CD1c-positive myeloid dendritic cell (primary cell): ENCODE measurements around the gene CBLB.

Experiments used
- DNase-seq: peaks from one replicate; pipeline ENCODE4 v3.0.0-alpha.2; 2016; ENCODE audit errors: extremely low spot score

CBLB gene

DNA sequence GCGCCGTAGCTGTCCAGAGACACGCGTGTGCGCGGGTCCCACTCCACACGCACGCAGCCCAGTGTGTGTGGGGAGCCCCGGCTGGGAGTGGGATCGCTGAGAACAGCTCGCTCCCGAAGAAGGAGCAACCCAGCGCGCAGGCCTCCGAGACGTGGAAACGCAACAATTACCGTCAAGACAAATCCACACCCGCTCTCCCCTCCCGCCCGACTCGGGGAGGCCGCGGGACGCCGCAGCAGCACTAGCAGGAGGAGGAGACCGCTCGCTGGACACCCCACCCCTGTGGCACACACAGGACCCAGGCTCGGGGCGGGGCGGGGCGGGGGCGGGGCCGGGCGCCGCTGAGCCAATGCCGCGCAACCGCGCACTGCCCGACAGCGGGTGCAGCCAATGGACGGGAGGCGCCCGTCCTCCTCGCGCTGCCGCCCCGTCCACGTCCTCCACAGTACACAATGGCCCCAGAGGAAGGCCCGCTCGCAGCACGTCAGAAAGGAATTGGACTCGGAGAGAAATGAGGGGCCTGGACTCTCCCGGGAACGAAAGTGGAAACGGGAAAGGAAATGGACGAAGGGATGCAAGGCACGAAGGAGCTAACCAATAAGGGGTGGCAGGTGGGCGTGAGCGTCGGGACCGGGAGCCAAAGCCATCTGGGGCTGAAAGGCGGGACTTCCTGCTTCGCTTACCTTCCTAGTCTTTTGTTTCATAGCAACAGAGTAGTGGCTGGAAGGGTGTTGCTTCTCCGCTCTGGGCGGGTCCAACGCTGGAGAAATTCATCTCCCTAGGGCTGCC is at the start of gene CBLB:
Gene CBLB, minus strand, starts transcription at position 271 of the 789 bp plus-strand sequence. CDS start 1,435 bp downstream, outside the sequence.
- peak; percentile 92 for DNase-seq

DNA sequence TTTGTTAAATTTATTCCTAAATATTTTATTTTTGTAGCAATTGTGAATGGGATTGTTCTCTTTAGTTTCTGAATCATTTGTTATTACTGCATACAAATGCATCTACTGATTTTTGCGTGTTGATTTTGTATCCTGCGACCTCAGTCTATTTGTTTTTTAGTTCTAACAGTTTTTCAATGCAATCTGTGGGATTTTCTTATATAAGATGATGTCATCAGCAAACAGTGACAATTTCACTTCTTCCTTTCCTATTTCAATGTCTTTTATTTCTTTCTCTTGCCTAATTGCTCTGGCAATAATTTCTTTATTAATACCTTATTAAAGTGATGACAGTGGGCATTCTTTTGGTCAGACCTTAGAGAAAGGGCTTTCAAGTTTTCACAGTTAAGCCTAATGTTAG is 48.0 kb upstream of the CBLB start:
- DNase-seq, result no peak

DNA sequence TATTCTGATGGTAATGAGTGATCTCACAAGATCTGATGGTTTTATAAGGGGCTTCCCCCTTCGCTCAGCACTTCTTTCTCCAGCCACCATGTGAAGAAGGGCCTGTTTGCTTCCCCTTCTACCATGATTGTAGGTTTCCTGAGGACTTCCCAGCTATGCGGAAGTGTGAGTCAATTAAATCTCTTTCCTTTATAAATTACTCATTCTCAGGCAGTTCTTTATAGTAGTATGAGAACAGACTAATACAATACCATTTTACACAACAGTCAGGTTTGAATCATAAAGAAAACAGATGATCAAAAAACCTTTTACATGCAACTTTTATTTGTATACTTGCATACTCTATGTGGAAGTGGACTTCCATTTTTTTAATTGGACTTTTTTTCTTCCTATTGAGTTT is 46.7 kb upstream of the CBLB start:
- no peak for DNase-seq

DNA sequence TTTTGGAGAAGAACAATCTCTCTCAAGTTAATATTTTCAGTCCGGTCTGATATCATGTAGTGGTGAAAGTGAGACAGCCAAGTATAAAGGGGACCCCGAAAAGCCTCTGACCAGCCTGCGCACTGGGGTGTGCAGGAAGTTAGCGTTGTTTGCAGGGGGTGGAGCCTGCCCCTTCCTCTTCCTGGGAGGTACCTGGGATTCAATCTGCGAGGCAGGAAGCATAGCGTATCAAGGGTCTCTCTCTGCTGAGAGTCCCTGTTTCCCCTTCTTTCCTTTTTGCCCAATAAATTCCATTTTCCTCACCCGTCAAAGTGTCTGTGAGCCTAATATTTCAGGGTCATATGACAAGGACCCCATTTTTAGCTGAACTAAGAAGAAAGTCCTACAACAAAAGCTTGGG is 44.8 kb upstream of the CBLB start:
- DNase-seq, result no peak

DNA sequence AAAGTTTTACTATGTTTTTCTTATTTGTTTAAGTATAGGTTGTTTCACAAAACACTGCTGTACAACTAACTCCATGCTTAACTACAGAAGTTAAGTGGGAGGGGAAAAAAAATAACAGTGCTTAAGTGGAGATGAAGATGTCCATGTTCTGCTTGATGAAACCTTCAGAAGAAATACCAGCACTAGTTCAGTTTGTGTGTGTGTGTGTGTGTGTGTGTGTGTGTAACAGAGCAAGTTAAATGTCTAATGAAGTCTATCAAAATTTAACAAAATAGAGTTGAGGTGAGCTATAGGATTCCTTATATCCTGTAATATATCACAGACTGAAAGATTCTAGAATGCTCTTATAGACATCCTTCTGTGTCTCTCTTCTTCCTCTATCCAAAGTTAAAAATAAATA is 44.1 kb upstream of the CBLB start:
- no peak for DNase-seq

DNA sequence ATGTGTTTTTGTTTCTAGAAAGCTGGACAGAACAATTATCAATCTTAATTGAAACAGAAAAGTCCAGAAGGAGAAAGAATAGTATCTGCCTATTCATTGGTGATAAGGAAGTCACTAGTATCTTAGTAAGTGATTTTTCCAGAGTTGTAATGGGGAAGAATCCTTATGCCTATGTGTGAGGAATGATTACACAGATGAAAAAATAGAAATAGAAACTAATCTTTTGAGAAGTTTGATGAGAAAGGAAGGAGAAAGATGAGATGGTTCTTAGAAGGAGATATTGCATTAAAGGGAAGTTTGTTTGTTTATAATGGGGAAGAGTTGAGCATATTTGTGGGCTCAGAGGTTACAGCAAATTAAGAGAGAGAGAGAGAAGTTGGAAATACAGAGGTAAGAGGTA is 42.7 kb upstream of the CBLB start:
- peak; percentile 2 for DNase-seq

DNA sequence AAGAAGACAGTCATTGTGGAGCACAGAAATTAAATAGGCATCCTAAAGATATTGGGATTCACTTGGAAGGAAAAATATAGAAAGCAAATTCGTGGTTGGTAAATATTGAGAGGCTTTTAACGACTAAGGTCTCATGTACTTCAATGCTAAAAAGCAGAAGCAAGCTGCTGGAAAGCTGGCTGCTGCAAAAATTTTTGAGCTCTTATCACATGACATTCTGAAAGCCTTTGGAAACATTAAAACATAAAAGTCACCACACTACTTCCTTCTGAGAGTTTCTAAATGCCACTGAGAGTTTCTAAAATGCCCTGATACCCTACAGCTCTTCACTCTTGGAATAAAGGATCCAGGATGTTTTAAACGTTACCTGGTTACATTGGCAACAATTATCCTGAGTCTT is 39.0 kb upstream of the CBLB start:
- peak; percentile 80 for DNase-seq

DNA sequence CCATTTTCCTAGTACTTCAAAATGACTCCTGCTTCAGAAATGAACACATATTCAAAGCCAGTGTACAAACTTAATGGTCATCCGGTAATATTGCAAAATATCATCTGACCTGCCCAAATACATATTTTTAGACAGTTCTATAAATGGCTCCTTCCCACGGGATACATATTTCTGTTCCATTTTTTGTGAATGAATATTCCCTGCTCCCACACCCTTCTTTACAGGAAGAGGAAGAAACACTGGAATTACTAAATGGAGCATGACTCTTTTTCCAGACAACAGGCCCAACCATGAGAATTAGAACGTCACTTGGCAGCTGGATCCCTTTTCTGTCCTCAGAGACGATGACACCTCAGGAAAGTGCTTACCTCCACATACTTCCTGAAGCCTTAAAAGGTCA is 38.0 kb upstream of the CBLB start:
- DNase-seq, result peak; percentile 77

DNA sequence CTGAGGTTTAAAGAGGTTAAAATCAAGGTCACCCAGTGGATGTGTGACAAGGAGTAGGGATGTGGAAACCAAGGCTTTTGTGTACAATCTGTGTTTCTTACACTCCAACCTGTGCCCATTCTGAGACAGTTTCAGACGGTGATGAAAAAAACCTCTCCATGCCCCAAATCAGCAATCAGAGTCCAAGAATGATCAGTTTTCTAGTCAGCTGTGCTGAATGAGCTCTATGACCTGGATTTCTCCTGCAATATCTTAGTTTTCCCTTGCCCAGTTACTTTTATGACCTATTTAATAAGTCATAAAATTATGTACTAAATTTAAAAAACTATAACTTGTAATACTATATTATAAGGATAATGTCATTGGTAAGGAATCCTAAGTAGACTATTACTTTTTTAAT is 37.5 kb upstream of the CBLB start:
- no peak for DNase-seq

DNA sequence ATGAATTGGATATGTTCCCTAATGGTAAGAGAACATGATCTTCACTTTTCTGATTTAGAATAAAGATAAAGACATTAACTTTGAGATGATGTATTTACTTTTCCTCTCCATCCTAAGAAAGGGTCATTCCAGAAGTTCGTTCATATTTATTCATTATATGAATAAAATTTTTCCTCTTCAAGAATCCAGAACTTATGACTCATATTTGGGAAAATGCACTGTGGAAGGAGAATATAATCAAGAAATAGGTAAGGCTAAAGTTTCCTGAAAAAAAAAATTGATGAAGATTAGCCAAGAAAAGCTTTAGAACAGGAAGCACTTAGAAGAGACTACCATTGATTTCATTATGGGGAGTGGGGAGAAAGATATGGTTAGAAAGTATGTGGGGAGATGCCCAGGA is 36.5 kb upstream of the CBLB start:
- DNase-seq, result no peak

DNA sequence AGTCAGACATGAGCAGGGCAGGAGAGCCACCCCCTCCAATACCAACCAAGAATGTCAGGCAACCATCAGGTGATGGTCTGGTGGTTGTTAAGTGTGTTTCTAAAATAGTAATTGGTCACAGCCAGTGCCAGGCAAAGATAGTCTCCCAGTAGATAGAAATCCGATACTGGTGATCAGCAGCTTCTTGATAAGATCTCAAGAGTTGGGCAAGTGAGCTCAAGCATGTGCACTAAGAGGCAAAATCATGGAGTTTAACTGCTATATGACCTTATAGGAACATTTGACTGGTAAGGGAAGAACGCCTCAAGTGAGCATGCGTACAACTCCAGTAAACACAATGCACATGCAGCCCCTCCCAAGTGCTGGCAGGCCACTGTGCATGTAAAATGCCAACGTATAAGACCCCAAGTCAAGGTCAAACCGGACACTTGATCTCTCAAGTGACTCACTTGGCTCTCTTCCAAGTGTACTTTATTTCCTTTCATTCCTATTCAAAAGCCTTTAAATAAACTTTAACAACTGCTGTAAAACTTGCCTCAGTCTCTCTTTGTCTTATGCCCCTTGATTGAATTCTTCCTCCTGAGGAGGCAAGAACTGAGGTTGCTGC is 36.0 kb upstream of the CBLB start:
- no peak for DNase-seq

DNA sequence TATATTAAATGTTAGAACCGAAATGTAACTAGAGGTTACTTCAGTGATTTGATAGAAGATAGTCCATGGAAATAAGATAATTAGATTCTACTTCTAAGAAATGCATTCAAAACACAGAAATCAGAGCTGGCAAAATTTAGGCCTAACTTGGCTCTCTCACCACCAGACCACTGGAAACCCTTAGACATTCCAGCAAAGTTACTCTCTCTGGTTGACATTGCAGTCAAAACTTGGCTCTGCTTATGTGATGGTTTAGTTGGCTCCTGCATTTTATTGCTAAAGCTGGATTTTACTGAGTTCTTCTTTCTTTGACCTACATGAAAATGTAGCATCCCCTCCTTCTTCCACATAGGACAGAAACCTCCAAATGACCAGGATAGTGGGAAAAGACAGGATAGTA is 35.4 kb upstream of the CBLB start:
- no peak for DNase-seq

DNA sequence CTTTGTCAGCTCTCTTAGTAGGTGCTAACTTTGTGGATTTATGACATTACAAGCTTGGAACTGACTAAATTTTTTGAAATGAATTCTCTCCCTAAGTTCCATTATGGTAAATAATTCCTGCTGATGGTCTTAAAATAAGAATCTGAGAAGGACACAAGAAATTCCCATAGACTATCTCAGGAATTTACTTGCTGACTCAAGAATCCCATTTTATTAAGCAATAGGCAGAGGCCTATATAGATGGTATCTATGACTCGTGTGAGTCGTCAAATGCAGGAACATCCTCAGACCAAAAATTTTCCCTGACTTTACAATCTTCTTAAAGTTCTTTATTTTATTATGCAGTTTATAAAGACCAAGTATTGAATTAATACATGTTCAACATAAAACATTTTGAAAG is 30.7 kb upstream of the CBLB start:
- no peak for DNase-seq

DNA sequence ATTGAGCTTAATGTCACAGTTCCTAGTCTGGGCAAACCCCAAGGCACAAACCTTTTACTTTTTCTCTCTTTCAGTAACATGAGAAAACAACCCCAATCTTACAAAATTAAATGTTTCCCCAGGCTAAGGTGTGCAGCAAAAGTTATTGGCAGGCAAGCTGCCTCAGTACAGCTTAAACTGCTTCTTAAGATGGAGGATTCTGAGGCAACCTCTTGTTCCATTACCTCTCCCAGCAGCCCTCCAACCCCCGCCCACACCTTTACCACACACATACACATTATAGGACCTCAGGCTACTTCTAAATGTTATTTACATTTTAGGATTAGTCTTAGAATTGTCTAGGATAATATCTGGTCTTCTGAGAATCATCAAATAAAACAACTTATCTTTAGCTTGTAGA is 22.3 kb upstream of the CBLB start:
- DNase-seq, result no peak

DNA sequence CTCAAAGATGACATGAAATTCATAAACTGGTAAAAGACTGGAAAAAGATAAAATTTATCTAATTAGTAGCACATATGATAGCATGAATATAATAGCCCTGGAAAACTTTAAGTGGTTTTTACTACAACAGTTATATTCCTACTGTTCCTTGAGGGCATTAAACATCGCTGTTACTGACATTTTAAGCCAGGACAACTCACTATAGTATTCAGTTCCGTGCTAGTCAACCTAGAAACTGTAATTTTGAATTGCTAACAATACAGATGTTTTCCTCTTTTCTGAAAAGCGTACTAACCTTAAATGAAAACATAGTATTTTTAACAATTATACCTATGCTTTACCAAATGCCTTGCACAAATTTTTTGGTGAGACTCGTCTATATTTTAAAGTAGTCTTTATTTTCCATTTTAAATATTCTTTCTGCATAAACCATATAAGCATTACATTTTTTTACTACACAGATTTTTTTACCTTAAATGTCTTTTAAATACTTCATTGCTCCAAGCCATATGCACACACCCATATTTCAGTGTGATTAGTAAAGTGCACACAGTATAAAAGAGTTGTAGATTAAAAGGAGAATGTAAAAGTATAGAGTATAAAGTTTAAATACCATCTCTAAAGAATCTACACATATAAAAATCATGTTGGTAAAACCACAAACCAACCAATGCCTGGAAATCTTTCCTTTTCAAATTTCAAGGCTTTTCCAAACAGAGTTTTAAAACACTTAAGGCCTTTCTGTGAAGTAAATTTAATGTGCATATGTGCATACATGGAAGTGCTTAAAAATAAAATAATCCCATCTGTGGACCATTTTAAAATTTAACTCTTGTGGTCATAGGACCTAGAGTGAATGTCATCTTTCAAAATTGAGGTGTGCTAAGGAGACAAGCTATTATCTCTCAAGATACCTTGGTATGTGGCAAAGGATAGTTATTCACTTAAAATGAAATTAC is 20.1 kb upstream of the CBLB start:
- no peak for DNase-seq

DNA sequence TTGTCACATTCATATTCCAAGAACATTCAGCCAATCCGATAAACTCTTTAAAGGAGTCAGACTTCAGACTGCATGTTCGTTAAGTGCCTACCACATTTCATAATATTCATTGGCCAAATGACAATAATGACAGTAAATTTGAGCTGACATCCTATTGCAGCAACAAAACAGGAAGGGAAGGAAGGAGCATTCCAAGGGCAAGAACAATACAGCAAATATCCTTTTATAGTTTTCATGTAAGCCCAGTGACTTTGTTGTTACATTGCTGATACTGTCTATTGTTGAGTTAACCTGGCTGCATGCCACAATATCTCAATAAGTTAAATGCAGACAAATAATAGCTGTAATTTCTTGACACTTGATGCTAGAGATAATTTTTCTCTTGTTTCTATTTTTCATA is 16.4 kb upstream of the CBLB start:
- no peak for DNase-seq

DNA sequence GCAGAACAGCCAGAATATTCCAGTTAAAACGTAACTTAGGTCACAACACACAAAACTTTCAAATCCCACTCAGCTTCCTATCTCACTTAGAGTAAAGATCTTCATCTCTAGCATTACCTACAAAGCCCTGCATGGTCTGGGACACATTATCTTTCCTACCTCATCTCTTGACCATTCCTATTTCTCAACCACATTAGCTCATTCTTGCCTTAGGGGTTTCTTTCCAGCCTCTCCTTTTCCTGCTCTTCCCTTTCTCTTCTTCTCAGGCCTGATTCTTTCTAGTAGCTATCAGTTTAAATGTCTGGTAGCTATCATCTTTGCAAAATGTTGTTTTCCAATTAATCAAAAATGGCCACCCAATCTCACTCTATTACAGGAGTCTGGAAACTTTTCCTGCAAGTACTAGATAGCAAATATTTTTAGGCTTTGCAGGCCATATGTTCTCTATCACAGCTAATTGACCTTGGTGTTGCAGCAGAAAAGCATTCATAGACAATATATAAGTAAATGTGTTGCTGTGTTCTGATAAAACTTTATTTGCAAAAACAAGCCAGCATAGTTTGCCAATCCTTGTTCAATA is 15.1 kb upstream of the CBLB start:
- no peak for DNase-seq

DNA sequence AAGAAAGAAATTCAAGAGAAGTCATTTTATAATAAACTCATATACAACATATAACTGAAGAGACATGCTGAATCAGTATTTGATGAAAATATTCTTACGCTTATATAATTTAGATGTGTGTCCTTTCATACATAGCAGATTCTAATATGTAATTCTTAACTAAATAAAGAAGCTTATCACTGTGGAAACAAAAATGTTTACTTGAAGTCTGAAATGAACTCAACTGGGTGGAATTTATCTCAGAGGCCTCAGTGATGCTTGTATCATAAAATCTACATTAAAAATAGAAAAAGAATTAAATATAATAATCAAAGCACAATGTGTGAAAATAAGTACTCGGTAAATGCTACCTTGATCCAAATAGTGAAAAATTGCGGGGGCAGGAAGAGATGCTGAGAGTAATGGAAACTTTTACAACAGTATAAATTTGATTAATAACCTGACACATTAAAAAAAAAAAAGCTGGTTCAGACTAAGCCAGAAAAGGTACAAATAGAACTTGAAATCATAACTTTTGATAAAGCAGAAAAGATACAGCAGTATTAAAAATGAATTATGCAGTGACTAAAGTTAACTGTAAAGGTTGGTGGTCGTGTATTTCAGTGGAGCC is 12.0 kb upstream of the CBLB start:
- no peak for DNase-seq

DNA sequence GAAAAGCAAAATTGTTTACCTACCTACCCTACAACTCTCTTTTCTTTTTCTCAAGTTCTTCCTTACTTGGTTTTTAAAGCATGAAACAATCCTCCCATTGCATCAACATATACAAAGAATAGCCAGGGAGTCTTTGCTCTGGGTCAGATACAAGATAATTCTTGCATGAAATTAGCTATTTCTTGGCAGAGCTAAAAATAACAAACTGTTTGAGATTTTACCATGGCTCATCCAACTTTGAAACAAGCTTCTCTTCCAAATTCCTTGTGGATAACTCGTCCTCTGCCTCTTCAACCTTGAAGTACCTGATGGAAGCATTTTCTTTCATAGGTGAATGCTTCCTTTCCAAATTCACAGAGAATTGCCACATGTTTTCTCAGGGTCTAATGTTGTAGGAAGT is 9.2 kb upstream of the CBLB start:
- DNase-seq, result no peak

DNA sequence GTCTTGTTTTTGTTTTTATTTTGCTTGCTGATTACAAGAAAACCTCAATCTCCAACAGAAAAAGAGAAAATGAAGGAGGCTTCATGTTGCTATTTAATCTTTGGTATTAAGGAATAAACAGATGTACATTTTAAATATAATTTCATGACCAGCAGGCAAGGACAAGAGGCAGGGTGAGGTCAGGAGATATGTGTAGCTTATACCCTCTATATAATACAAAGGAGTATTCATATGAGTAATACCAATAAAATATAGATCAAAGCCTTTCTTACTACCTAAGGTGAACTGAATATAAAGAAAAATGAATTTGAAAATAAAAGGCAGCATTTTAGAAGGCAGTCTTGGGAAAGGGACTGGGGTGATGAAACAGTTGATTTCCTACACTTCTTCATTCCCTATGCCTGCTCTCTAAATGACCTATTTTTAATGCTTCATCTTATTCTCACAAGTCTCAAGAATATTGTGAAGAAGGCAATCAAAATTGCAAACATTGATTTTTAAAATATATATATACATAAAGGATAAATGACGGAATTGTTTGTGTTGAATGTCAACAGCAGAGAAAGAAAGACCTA is 8.6 kb upstream of the CBLB start:
- peak; percentile 15 for DNase-seq

DNA sequence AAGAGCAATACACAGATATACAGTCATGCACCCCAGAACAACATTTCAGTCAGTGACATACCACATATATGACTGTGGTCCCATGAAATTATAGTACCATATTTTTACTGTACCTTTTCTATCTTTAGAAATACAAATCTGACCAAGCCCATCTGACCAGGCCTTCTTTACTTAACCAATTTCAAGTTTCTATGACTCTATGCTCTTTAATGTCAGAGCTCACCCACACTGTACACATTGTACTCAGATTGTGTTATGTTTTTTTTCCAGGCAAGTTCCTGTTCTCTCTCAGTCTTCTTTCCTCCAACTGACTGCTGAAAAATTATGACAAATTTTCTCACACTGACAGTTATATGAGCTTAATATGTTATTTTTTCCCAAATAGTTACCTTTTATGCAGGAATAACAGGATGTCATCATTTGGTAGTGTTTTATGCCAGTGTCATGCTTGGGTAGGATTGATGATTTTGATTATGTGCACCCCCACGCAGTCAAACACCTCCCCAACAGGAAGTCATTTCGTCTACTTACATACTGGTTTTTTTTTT is 8.0 kb upstream of the CBLB start:
- DNase-seq, result peak; percentile 24
